Measurements from ENCODE around the gene ITGAE. TPM values are rescaled to one million over a fixed set of nuclear protein-coding genes. Genes with fewer than 3 reads are reported as not detected.
A peak's percentile ranks its signal among the peaks of the same experiment; 100 is the strongest.
"Not testable (repeated sequence)": the region's sequence is repeated elsewhere in the genome, so short reads cannot be mapped to it uniquely, and the experiment has no call there.

The ITGAE gene
- total RNA-seq, 1 donor from 2014 or later, result 21.2 TPM

GRCh38 chr17:3761036-3761917, 39.7 kb downstream of the ITGAE start:
- DNase-seq (ENCODE audit: low spot score), result no peak

DNA sequence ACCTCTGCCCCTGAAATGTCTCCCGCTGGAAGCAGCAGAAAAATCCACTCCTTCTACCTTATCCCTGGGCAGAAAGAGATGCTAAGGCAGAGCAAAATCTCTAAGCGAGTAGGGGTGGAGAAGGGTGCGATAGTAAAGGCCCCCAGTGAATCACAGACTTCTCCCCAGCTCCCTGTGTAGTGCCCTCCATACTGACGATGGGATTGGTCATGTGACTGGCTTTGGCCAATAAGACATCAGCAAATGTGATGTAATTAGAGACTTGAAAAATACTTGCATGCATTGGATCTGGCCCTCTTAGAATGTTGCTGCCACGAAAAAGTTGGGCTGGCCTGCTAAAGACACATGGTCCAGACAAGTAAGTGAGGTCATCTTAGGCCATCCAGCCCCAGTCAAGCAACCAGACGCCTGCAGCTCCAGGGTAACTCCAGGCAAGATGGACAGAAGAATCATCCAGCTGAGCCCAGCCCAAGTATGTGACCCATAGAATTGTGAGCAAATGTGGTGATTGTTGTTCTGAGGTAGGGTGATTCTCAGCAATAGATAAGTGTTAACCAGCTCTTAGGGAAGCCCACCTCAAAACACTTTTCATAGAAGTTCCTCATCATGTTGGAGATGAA, 41.3 kb downstream of the ITGAE start:
- DNase-seq (ENCODE audit: low spot score), result no peak

DNA sequence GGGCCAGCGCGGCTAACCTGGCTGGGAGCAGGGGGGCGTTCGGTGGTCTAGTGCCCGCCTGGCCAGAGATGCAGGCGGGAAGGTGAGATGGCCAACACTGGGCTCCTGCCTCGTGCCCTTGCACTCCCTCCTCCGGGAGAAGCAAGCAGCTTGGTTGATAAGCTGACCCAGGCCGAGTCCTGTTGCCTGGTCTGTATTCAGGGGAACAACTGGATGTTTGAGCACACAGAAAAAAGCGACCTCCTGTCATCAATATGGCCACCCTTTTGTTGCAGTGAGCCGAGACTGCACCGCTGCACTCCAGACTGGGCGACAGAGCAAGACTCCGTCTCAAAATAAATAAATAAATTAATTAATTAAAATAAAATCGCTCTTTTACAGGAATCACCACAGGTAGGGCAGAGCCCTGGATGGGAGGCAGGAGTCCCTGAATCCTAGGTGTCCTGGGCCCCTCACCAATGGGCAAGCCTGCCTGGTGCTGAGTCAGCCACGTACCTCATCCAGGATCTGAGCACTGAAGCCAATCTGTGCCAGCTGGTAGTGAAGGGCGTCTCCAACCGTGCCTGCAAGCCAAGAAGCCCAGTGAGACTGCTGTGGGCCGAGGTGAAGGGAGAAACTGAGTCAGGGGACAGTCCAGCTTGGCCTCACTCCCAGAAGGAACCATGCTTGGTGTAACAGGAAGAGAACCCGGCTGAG, 45.5 kb downstream of the ITGAE start:
- DNase-seq (ENCODE audit: low spot score), result no peak

DNA sequence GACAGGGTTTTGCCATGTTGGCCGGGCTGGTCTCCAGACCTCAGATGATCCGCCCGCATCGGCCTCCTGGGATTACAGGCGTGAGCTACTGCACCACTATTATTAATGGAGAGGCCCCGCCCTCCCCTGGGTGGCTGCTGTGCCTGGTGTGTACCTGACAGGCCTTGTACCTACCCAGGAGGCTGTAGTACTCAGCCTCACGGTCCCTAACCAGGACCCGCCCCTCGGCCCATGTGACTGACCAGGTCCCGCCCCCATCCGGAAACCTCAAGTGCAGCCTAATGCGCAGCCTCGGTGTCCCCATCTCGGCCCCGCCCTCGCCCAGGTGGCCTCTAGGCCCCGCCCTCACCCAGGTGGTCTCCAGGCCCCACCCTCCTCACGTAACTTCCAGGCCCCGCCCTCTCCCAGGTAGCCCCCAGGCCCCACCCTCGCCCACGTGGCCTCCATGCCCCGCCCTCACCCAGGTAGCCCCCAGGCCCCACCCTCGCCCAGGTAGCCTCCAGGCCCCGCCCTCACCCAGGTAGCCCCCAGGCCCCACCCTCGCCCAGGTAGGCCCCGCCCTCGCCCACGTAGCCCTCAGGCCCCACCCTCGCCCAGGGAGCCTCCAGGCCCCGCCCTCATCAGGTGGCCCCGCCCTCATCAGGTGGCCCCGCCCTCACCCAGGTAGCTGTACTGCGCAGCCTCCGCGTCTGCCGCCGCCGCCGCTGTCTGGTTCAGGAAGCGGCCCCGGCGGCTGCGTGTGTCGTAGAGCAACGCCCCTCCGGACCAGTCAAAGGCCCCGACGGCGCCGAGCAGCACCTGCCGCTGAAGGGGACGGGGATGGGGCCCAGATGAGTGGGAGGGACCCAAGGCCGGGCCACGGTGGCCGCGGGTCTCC, 46.3 kb downstream of the ITGAE start:
- DNase-seq (ENCODE audit: low spot score), result peak; percentile 93

- no peak for DNase-seq (ENCODE audit: low spot score)
Measured at GRCh38 chr17:3754066-3754457, 46.9 kb downstream of the ITGAE start.

DNA sequence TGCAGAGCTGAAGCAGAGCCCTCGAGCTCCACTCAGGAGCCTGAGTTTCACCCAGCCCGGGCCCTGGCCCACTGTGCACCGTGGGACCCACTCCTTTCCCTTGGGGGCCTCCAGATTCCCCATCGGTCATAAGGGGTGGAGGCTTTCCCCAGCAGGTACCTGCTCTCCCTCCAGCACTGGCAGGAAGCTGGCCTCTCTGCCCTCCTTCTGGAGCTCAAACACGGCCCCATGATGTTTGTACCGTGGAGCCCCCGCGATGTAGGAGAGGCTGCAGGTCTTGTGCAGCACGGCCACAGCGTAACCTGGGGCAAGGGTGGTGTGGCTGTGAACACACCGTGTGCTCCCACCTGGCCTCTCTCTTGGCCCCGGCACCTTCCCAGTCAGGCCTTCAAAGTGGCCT, 47.4 kb downstream of the ITGAE start:
- DNase-seq (ENCODE audit: low spot score), result no peak

- DNase-seq (ENCODE audit: low spot score), result no peak
Measured at GRCh38 chr17:3751836-3752235, 49.2 kb downstream of the ITGAE start.

GRCh38 chr17:3750926-3751325, 50.1 kb downstream of the ITGAE start:
- DNase-seq (ENCODE audit: low spot score), result no peak

- DNase-seq (ENCODE audit: low spot score), result no peak
Measured at GRCh38 chr17:3750296-3750695, 50.7 kb downstream of the ITGAE start.

DNA sequence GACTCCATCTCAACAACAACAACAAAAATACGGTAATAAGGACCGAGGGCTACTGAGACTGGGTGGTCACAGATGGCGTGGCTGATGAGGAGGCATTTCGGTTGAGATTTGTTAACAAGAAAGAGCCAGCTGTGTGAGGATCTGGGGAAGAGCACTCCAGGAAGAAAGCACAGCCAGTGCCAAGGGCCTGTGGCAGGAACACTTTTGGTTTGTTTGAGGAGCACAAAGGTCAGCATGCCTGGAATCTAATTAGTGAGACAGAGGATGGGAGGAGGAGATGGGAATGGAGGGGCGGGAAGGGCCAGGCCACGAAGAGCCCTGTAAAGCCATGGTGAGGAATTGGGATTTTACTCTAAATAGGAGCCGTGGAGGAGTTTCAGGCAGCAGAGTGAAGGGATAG, 52.4 kb downstream of the ITGAE start:
- DNase-seq (ENCODE audit: low spot score), result no peak

- DNase-seq (ENCODE audit: low spot score), result no peak
Measured at GRCh38 chr17:3747805-3748204, 53.2 kb downstream of the ITGAE start.

GRCh38 chr17:3745071-3745470, 55.9 kb downstream of the ITGAE start:
- DNase-seq (ENCODE audit: low spot score), result no peak

DNA sequence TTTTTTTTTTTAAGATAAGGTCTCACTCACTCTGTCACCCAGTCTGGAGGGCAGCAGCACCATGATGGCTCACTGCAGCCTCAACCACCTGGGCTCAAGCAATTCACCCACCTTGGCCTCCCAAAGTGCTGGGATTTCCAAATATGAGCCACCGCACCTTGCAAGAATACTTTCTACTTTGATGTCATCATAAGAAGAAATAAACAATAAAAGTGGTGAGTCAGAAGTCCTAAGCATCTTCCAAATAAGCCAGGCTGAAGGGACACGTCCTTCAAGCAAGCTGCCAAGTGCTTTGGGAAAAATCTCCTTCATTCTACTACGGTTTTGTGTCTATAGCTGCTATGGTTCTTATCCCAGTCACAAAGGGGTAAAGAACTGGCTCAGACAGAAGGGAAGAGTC, 57.0 kb downstream of the ITGAE start:
- DNase-seq (ENCODE audit: low spot score), result no peak

DNA sequence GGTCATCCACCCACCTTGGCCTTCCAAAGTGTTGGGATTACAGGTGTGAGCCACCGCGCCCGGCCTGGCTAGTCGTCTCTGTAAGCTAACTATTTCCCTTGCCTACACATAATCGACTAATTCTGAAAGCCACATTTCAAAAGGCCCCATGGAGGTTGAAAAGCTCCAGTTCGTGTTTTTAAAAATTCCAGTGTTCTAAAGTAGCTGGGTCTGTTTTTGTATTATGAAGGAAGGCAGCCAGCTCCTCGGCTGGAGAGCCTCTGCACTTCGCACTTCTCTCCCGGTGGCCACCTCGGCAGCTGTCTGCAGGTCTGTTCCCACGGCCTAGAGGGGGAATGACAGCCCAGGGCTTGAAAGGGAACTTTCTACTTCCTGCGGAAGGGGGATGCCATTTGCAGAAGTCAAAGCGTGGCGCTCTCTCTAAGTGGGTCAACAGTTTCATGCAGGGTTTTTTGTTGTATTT, 60.3 kb downstream of the ITGAE start:
- DNase-seq (ENCODE audit: low spot score), result no peak

DNA sequence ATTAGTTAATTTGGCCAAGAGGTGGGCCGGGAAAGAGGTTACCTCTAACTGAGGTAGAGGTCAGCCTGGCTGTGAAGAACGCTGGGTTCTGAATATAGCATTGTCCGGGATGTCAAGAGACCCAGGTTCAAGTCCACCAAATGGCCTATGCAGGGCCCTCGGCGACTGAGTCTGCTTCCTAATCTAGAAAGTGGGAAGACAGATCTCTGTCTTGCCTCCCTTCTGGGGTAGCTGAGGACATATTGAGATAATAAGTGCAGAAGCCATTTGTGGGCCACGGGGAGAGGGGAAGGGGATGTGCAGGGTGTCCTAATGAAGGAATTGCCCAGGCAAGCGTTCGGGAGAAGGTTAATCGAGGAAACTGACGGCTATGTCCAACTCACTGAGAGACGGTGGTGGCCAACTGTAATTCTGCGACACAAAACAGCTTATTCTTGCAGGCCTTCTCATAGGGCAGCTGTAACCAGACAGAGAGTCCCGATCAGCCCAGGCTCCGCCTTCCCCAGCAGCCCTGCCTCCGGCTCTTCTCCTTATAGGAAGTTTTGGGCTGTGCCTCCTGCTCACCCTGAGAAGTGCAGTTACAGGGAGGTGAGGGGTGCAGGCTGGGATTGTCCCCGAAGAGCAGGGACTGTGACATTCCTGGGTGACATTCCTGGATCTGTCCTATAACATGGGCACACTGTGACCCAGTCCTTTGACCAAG, 61.4 kb downstream of the ITGAE start:
- DNase-seq (ENCODE audit: low spot score), result no peak

DNA sequence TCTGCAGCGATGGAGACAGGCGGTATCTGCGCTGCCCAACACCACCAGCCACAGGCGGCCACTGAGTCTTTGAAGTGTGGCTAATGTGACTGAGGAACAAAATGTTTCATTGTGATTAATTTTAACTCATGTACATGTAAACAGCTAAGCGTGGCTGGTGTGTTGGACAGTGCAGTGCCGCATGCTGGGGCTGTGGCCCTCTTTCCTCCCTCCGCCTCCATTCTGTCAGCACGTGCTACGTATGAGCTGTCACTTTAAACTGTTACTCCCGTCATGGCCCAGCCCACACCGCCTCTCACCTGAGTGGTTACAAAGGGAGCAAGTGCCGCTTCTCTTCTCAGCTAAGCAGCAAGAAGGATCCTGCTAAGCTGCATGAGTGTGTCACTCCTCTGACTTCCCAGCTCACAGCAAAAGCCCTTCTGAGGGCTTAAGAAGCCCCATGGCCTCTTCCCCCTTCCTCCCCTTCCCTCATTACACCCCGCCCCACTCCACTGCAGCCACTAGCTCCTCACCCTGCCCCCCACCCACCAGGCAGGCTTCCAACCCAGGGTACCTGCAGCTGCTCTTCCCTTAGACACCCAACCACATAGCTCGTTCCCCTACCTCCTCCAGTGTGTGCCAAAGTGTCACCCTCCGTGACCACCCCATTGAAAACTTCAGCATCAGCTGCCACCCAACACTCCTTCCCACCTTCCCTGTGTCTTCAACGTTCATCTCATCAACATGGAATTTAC, 62.3 kb downstream of the ITGAE start:
- DNase-seq (ENCODE audit: low spot score), result peak; percentile 31

DNA sequence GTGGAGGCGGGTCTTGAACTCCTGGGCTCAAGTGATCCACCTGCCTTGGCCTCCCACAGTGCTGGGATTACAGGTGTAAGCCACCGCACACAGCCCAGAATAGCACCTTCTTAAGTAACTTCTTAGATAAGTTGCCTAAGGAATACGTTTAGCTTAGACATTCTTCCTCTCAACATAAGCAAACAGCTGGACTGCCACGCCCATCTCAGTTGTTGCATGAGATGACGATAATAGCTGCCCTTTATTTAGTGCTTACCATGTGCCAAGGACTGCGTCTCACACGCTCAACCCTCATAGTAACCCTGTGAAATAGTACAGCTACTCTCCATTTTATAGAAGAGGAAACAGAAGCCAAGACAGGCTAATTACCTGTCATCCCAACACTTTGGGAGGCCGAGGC, 65.5 kb downstream of the ITGAE start:
- DNase-seq (ENCODE audit: low spot score), result no peak

GRCh38 chr17:3734911-3735276, 66.1 kb downstream of the ITGAE start:
- DNase-seq (ENCODE audit: low spot score), result not testable (repeated sequence)

GRCh38 chr17:3732210-3732621, 68.8 kb downstream of the ITGAE start:
- DNase-seq (ENCODE audit: low spot score), result no peak

DNA sequence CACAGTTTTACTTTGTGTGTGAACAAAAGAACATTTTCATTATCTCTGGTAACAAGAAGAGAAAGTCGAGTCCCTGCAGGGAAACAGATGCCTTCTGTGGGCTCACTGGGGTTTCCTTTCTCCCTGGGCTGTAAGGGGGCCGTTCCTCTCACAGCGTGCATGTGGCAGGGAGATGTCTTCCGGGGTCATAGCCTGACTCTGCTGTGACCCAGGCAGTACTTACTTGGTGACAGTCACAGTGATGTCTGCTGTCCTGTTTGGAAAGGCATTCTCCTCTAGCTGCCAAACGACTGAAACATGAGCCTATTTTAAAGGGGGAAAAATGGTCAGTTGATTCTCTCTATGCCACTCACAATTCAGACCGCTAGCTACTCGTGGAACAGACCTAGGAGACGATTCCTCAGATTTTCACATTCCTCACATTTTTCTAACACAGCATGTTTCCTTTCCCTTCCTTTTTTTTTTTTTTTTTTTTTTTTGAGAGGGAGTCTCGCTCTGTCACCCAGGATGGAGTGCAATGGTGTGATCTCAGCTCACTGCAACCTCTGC, 70.0 kb downstream of the ITGAE start:
- DNase-seq (ENCODE audit: low spot score), result no peak
